GM21619 (cell line): ENCODE data around the gene MTG2.

Source experiments
- ATAC-seq: cut with Tn5 transposase; IDR thresholded peaks from one replicate; pipeline ENCODE4 v1.9.1; 2021; ENCODE audit not compliant: unreplicated experiment

The MTG2 gene

GRCh38 chr20:62219101-62219991 is 36.5 kb downstream of the MTG2 start:
- no peak for ATAC-seq

DNA sequence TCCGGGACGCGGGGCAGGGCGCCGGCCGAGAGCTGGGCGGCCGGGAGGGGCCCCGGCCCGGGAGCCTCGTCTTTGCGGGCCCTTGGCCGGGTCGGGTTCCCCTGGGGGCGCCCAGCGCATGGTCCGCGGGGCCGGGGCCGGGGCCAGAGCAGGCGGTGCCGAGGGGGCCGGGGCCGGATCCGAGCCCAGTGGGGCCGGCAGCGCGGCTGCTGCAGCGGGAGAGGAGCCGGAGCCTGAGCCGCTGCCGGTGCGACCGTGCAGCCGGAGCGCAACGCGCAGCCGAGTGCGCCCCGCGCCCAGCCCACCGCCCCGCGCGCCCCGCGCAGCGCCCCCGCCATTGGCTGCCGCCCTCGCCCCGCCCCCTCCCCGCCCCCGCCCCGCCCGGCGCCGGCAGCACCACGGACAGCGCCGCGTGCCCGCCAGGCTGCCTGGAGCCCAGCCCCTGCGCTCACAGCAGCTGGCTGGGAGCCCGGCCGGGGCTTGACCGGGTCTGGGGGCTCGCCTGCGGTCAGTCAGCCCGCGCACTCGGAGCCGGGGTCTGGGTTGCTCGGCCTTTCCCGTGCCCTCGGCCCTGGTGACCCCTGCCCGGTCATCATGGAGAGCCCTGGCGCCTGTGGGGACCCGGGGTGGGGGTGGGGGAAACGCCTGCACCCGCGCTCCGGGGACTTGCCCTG is 37.3 kb downstream of the MTG2 start, which contains the start of gene HRH3:
HRH3 (minus strand) TSS at position 287 of the 674 bp plus-strand sequence. CDS start 308 bp downstream, outside the sequence.
- ATAC-seq: no peak

- no peak for ATAC-seq
Observed at GRCh38 chr20:62220666-62221568, 38.1 kb downstream of the MTG2 start.

GRCh38 chr20:62222266-62222850 is 39.5 kb downstream of the MTG2 start:
- no peak for ATAC-seq

DNA sequence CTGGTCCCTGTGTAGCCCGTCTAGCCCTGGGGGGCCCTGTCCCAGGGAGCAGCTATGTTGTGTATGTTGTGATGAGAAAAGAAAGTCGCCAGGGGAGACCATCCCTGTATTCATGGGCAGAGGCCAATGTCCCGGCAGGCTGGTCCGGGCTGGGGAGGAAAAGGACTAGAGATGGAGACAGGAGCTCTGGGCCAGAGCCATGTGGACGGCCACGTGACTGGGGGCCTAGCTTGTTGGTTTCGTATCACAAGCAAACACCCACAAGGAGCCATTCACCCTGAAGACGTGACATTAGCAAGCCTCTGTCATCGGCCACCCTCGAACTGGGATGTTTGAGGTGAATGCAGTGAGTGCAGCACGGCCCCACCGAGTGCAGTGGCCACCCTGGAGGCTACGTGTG is 40.1 kb downstream of the MTG2 start:
- no peak for ATAC-seq

GRCh38 chr20:62223571-62223970 is 40.7 kb downstream of the MTG2 start:
- no peak for ATAC-seq

DNA sequence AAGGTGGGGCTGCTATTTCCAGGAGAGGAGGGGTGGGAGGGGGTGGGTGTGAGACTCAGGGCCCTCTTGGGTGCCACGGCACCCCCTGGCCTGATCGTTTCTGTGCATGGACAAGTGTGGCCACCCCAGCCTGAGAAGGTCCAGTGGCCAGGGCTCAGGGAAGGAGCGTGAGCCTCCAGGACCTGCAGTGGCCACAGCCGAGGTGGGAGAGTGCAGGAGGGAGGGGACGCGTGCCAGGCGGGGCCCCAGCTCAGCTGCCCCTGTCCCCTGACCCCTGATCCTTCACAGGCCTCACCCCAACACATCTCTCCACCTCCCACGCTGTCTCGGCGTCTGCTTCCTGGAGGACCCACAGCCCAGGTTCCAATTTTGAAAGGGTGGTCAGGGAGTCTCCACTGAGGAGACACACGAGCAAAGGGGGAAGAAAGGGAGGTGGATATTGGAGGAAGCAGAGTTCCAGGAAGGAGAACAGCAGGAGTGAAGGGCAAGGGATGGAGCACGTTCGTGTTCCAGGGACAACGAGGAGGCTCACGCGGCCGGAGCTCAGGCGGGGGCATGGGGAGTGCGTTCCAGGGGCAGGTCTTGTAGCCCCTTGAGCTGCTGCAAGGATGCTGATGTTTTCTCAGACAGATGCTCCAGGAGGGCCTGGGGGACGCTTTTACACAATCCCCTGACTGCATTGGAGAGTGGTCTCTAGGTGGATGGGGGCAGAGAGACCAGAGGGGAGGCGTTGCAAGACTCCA is 41.5 kb downstream of the MTG2 start:
- ATAC-seq: no peak

DNA sequence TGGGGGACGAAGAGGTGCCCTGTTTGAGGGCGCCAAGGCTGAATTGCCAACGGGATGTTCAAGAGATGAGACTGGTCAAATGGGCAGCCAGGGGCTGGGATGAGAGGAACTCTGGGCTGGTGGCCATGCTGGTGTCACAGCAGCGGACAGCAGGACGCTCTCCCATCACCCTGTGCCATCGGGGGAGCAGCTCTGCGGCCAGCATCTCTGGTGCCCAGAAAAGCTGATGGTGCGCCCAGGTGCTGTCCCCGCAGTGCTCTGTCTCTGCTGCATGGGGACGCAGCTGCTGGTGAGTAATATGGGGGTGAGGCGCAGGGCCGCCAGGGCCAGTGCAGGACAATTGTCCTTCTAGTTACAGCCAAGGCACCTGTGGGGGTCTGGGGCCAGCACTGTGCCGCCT is 42.2 kb downstream of the MTG2 start:
- ATAC-seq: no peak

- ATAC-seq: no peak
Observed at GRCh38 chr20:62225820-62226635, 43.2 kb downstream of the MTG2 start.

GRCh38 chr20:62226707-62227590 is 44.1 kb downstream of the MTG2 start:
- no peak for ATAC-seq

- ATAC-seq: no peak
Observed at GRCh38 chr20:62227591-62227976, 44.8 kb downstream of the MTG2 start.

GRCh38 chr20:62227977-62228958 is 45.4 kb downstream of the MTG2 start:
- ATAC-seq: no peak

DNA sequence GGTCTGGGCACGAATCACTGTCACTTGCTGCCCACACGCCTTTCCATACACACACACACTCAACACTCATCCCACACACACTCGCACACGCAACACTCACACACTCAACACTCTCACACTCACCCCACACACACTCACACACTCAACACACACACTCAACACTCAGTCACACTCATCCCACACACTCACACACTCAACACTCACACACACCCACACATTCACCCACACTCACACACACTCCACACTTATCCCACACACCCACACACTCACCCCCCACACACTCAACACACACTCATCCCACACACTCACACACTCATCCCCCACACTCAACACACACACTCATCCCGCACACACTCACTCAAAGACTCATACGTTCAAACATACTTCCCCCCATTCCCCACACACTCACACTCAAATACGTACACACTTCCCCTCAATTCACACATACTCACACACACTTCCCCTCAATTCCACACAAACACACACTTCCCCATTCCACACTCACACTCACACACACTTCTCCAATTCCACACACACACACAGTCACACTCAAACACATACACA is 46.2 kb downstream of the MTG2 start:
- ATAC-seq: no peak

DNA sequence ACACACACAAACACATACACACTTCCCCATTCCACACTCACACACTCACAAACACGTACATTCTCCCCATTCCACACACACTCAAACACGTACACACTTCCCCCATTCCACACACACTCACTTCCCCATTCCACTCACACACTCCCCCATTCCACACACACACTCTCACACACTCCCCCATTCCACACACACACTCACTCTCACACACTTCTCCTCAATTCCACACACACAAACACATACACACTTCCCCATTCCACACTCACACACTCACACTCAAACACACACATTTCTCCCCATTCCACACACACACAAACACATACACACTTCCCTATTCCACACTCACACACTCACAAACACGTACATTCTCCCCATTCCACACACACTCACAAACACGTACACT is 46.8 kb downstream of the MTG2 start:
- no peak for ATAC-seq

DNA sequence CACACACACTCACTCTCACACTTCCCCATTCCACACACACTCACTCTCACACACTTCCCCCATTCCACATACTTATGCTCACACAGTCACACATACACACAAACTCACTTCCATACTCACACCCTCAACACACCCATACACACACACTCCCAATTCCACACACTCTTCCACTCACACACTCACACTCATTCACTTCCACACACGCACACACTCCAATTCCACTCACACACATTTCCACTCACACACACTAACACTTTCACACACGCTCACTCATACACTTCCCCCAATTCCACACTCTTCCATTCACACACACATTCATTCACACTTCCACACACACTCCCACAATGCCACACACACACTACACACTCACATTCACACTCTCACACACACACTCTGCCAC is 47.4 kb downstream of the MTG2 start:
- no peak for ATAC-seq

DNA sequence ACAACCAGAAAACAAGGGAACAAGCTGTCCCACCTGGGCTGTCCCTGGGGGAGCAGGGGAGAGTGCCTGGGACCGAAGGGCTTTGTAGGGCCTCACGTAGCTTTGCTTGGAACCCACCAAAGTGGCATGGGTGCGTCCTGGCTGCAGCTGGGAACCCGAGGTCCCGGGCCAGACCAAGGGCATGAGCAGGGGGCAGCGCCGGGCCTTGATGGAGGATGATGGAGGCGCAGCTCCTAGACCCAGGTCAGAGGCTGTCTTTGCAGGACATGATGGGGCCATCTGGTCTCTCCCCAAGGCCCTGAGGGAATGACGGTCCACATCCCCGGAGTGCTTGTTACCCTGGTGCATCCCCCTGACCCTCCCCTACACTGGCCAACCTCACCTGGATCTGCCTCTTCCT is 47.9 kb downstream of the MTG2 start:
- no peak for ATAC-seq

DNA sequence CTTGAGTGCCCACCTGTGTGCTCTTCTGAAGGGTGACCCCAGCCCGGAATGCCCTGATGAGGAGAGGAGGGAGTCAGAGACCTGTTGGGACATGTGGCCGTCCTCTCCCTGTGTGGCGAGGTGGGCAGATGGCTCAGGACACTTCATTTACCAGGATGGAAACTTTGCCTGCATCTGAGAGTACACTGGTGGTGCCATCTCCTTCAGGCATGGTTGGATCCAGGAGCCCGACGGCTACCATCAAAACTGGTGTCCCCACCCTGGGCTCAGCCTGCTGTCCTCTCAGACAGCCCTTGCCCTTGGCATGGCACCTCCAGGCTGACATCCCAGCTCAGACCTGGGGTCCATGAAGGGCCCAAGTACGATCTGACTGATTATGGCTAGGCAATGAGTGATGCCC is 48.5 kb downstream of the MTG2 start:
- ATAC-seq: no peak
